HG03175 (cell line): ENCODE measurements around the gene RETNLB.

ENCODE experiments used
- ATAC-seq: cut with Tn5 transposase; IDR thresholded peaks from one replicate; pipeline ENCODE4 v1.9.1; 2021; ENCODE audit warnings: mild to moderate bottlenecking, moderate library complexity; ENCODE audit not compliant: unreplicated experiment

RETNLB gene, protein sequence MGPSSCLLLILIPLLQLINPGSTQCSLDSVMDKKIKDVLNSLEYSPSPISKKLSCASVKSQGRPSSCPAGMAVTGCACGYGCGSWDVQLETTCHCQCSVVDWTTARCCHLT

DNA sequence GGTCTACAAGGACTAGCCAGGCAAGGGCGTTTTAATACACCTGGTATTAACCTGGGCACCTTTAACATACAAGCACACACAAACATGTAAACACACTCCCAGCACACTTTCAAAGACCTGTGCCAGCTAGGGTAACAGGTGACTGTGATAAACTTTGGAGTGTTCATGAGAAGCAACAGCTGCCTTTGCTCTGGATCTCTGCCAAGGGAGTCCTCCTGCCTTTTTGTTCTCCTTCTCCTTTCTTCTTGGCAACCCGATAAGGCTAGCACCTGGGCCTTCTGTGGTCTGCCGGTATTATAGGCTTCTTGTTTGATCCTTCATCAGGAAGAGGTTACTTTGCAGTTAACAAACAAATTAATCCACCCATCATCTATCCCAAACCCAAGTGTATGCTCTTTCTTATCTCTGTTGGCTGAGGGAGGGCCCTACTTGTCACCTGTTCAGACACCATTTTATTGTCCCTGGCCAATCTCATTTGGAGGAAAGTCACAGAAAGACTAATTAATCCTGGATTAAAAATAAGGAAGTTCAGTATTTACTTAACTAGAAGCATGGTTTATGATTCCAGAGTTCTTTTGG lies at the start of gene RETNLB:
RETNLB (minus strand) TSS at position 7 of the 579 bp plus-strand sequence. CDS start 225 bp downstream, outside the sequence.
- ATAC-seq, result no peak

DNA sequence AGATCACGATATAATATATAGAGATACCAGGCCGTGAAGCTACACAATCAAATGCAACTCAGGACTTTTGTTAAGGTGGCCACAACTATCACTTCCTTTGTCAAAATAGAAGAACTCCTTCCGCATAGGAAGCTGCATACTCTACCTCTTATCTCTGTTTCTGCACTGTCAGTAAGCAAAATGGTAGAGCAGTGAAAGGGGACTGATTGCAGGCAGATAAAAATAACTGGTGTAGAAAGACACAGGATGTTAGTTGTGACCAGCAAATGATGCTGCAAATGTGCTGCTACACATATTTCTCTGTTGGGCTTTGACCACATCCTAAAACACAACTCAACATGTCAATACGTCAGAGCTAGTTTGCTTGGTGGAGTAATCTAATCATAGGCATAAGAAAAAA lies 49.1 kb upstream of the RETNLB start:
- peak; percentile 61 for ATAC-seq

DNA sequence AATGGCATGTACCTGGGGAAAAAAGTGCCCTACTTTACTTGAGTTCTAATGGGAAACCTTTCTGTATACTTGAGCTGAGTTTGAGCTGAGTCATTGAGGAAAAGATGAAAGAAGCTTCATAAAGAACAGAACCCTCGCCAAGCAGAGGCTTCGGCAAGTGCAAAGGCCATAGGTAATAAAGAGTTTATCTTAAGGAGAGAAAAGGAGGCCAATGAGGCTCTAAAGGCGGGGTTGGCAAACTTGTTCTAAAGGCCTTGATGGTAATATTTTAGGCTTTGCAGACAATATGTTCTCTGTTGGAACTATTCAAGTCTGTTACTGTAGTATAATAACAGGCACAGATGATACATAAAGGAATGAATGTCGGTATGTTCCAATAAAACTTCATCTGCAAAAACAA lies 47.8 kb upstream of the RETNLB start:
- ATAC-seq, result no peak

DNA sequence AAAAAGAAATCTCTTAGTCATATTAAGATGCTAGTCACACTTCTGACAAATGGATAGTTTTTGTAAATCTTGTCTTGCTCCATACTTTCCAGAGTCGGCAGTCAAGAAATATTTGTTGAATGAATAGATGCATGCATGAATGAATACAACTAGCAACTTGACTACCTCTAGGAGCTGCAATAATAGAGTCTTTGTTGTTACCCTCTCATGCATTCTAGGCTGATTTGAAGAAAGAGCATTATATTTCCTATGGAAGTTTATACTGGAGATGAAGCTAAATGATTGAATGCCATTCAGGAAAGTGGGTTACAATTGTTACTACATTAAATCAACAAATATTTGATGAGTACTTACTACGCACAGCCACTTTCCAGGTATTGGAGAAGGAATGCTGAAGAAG lies 47.2 kb upstream of the RETNLB start:
- ATAC-seq, result no peak

DNA sequence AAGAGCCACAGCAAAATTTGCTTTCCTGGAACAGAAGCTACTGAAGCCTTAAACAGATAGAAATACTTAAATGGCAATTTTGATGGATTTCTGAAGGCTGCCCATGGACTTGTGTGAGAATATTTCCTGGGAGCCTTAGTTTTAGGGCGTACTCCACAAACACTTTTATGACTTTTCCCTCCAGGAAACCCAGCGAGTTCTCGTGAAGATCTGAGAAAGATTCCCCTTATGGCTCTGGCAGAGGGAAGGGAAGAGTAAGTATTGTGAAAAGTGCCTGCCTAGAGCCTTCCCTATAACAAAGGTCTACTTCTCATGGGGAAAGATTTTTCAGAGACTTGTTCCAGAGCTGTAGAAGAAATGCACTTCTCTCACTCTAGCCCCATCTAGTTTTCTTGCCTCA lies 34.3 kb upstream of the RETNLB start:
- ATAC-seq, result no peak

DNA sequence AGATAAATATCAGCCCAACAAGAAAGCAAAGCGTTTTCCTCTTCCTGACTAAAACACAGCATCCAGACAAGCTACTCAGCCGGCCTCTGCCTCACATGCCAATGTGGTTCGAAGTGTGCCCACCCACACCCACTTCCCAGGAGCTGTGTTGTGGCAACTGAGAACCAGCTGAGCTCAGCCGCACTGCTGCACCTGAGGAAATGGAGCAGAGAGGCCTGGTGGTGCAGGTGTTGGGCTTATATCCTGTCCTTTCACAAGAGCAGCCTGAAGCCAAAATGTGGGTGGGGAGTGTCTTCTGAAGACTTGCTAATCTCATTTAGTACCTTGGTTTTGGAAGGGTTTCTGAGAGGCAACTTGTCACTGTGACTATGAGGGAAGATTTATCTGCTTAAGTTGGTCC lies 23.0 kb upstream of the RETNLB start:
- no peak for ATAC-seq

DNA sequence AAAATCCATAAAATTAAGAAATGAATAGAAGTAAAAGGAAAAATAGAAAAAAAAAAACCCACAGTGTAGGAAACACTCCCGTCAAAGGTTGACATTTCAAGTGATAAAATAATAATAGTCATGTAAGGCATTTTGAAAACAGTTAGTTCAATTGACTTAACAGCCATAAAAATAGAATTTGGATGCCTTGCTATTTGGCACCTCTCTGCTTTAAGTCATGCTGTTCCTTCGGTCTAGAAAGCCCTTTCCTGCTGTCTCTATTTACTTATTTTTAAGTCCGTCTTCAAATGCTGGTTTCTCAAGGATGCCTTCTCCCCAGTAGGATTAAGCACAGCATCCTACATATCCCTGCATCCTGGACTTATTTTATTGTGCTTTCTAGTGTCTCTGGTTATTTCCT lies 22.3 kb upstream of the RETNLB start:
- ATAC-seq, result no peak

DNA sequence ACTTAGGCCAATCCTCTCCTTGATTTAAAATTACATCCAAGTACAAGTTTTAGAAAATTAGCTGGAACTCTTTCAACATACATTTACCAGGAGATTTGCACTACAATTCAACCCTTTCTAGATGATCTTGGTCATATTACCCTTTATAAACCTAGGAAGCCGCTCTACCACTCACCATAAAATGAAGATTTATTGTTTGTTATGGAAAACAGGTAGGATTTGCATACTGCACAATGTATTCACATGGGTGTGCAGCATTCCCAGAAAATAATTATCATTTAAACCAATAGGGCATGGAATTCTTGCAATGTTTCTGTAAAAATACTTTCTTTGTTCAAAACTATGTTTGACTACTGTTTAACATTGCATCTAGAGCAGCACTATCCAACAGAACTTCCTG lies 18.4 kb upstream of the RETNLB start:
- no peak for ATAC-seq

DNA sequence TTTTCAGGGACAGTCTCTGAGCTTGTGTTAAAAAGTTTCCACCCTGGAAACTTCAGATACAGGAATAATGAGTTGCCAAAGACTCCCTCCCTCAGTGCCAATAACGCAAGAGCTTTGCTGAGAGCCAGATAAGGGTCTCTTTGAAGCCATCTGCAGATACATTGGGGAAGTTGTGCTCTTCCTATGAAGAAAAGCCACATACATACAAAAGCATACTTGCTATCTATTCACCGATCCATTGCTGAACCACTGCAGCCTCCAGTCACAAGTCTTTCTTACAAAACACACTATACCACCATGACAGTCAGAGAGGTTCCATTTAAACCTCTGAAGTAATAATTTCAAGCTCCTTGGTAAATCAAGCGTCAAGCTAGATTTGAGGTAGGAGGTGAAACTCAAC lies 10.0 kb upstream of the RETNLB start:
- no peak for ATAC-seq

DNA sequence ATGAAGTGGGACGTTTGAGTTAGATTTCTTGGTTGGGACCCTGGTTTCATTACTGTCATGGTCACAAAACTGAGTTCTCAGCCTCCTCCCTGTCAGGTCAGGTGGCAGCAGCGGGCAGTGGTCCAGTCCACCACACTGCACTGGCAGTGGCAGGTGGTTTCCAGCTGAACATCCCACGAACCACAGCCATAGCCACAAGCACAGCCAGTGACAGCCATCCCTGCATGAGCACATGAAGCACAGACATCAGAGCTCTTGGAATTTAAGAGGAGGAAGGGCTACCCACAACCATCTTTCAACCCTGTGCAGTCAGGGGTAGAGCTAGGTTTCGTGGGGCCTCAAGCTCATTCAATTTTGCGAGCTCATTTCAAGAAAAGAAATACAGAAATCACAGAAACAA lies 1.5 kb downstream of the RETNLB start:
- no peak for ATAC-seq

DNA sequence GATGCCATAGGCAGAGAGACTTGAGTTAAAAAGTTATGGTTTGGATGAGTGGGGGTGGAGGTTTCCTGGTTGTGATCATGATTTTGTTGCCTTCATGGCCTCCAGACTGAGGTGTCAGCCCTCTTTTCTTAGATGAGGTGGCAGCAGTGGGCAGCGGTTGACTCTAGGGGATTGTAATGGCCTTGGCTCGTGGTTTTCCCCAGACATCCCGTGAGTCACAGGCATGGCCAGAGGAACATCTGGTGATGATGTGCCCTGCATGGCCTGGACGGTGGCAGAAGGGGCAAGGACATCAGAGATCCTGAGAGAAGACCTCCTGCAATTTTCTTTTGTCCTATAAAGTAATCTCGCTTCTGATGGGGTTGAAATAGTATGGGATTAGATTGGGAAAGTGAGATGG lies 12.4 kb downstream of the RETNLB start:
- no peak for ATAC-seq

DNA sequence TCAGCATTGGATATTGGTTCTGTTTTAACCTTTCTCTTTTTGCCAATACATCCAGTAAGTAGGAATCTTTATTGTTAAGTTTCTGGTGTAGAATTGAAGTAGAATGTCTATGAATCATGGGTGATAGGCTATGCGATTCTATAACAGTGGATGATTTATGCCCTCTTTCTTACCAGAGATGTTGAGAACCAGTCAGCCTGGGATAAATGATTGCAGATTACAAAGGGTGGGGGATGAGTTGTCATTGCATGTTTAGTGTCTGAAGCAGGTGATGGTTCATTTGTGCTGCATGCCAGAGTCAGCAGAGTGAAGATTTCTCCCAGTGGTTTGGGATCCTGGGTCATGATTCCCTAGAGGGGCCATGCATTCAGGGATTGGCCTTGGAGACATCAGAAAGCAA lies 14.3 kb downstream of the RETNLB start:
- ATAC-seq, result no peak

DNA sequence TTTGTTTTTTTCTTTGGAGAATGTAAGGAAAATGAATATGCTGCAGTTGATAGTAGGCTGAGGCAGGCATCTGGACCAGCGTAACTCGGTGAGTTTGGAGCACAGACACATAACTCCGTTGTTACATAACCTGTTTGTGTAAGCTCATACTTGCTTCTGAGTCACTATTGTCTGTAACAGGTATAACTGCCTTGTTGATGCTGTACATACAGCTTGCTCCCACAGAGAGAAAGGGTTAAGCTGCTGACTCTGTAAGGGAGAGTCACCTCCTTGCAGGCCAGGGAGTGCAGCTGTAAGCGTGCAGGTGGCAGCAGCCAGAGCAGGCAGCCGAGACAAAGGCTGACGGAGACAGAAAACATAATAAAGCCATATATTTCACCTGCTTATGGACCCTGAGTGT lies 20.4 kb downstream of the RETNLB start:
- no peak for ATAC-seq

DNA sequence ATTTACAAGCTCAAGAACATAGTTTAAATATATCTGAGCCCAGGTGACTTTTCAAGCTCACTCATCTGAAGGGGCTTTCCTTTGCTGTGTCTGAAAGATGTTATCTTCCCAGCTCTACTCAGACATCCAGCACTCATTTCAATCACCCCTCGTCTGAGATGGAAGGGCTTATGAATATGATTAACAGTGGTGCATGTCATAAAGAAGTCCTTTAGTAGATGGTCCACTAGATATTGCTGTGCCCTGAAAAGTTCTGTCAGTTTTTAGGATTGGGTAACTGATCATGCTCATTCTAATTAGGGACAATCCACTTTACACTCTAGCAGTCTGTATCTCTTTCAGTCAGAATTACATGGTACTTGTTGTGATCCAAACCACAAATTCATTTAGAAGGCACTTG lies 28.3 kb downstream of the RETNLB start:
- ATAC-seq, result no peak

DNA sequence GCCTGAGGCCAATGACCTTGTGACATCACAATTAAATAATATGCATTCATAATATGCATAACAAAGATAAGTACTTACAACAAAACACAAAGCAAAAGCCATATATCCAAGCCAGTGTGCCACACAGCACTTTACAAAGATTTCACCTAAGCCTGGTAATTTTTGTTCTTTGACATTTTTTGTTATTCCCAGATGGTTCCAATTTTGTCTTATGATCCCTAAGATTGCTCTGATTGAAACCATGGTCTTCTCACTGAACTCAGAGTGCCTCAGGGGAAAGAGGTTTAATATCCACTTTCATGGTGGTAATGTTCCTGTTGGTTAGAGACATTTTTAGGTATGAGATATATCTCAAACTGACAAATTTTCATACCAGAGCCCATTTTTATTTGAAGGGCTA lies 29.1 kb downstream of the RETNLB start:
- no peak for ATAC-seq

DNA sequence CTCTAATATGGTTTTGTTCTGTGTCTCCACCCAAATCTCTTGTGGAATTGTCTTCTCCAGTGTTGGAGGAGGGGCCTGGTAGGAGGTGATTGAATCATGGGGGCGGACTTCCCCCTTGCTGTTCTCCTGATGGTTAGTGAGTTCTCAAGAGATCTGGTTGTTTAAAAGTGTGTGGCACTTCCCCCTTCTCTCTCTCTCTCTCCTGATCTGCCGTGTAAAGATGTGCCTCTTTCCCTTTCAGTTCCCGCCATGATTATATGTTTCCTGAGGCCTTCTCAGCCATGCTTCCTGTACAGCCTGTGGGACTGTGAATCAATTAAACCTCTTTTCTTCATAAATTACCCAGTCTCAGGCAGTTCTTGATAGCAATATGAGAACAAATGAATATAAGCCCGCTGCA lies 33.1 kb downstream of the RETNLB start:
- no peak for ATAC-seq

DNA sequence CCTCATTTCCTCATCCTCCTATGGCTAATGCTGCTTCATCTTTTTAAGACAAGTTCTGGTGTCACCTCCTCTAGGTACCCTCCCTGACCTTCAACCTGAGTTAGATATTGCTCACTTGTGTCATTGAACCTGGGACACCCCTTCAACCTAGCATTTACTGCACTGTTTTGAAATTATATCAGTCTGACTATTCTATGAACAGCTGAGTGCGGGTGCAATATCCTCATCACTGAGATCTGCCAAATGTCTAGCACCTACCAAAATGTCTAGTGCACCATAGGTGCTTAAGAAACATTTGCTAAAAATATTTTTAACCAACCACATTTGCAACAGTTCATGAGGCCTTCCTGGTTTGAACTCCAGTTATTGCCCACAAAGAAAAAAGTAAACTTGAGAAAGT lies 34.5 kb downstream of the RETNLB start:
- ATAC-seq, result no peak

DNA sequence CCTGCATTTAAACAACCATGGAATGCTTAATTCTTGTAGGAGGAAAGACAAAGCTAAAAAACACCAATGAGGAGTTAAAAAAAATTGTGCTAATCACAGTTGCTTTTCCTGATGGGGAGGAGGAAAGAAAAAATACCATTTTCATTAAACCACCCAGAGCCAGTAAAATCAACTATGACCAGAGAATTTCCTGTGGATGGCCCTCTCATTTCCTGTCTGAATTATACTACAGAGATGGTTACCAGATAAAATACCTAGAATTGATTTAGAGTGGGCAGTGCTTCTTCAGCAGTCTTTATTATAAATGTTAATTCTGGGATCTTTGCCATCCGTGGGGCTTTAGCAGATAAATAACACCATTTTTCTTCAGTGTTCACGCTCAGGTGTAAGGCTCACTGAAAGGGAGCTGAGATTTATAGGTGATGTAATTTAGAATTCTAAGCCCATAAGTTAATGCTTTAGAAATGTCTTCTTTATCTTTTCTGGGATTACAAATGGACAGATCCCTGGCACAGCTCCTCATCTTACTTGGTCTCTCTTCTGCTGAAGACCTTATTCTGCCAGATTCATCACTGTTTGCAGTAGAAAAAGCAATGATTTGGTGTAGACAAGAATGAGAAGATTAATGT lies 37.9 kb downstream of the RETNLB start:
- ATAC-seq, result no peak

DNA sequence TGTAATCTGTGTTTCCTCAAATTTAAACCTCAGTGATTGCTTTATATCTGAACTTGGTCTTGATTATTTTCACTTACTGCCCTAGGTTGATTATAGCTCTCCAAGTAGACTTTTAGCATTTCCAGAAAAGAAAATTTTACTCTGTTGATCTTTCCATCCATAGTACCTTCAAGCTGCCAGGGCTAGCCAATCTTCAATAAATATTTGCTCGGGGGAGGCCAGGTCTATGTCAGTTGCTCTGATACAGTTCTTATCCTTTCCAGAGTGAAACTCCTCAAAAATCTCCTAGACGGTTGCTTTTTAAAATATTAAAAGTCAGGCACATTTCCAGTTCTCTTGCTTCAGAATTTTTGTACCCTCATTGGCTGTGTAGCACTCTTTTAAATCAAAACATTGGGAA lies 38.8 kb downstream of the RETNLB start:
- ATAC-seq, result no peak

DNA sequence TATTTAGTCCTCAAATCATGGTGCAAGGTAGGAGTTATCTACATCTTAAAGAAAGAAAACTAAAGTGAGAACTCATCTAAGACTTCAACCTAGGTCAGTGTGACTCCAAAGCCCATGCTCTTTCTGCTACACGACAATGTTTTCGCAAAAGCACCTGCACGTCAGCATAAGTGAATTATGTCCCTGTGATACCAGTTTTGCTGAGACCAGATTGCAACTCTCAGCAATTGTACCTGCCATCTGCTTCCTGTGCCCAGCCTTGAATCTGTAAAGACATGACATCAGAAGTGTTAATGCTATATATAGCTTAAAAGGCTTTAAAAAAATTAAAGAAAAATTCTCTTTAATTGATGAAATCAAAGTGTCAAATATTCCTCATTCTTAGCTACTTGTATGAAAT lies 43.4 kb downstream of the RETNLB start:
- no peak for ATAC-seq

DNA sequence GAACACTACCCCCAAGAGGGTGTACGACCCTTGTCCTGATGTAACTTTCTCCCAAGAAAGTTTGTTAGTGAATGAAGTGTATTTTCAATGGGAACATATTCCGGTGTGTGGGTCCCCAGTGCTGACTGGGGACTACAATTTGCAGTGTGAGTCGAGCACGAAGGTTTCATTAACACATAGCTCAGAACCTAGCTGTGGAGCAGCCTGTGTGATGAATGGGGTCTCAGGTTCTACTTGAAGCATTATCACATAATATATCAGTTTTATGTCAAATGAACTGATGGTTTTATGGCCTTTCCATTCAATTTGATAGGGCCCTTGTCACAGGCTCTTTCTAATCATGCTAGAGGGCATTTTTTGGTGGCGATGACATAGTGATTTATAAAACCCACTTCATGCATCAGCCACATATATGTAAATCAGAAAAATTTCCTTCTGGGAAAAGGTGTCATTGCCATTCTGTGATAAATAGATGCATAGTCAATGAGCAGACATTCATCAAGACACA lies 44.1 kb downstream of the RETNLB start:
- ATAC-seq, result no peak
